Right cardiac atrium (tissue), 5 donors: ENCODE measurements around the gene ZSWIM4. TPM values are rescaled to one million over a fixed set of nuclear protein-coding genes. Genes with fewer than 3 reads are reported as not detected.

Source experiments
- ATAC-seq, 2 donors: fragments of 200-7000 bp; cut with Tn5 transposase; one replicate each; pipeline versions ENCODE4 v1.8.0 to v1.9.1; 2020; ENCODE audit warnings: moderate library complexity in 2 of 2, mild to moderate bottlenecking in 1 of 2
- DNase-seq, 3 donors: peaks; one replicate each; pipeline ENCODE4 v3.0.0-alpha.2; 2020
- H3K27ac ChIP-seq: one replicate; pipeline ENCODE4 v1.5.1; 2013; ENCODE audit warnings: mild to moderate bottlenecking, low read length, control low read depth, moderate library complexity
- H3K27me3 ChIP-seq: one replicate; pipeline ENCODE4 v1.6.1; 2013; ENCODE audit not compliant: control insufficient read depth, insufficient read depth
- H3K4me1 ChIP-seq: one replicate; pipeline ENCODE4 v1.6.1; 2013; ENCODE audit warnings: low read length; ENCODE audit not compliant: control insufficient read depth, insufficient read depth
- H3K4me3 ChIP-seq: one replicate; pipeline ENCODE4 v1.5.1; 2013; ENCODE audit warnings: low read length, control low read depth
- H3K9me3 ChIP-seq: one replicate; pipeline ENCODE4 v1.6.1; 2013; ENCODE audit warnings: low read length; ENCODE audit not compliant: control insufficient read depth
- WGBS: extraction: QIAGEN DNeasy Blood & Tissue Kit; methylation state at CpG from one replicate; pipeline ENCODE4 v1.1.7; 2013; 5-methylcytosine and 5-hydroxymethylcytosine counted together
- intact Hi-C, 4 donors: fragments of 100-400 bp; cut with DNase I; formaldehyde crosslinking; loops; one replicate each; pipeline versions ENCODE4 v1.11.0 to v1.14.0; 2022 to 2023
- polyA plus RNA-seq: library from polyadenylated mRNA; stranded (reverse); fragments of 200-250 nt; gene quantifications from one replicate; pipeline ENCODE4 v1.2.3, GENCODE V29; 2013
- total RNA-seq, 4 donors: library from RNA; stranded (reverse); fragmentation: NEBNext Ultra II Directional; extraction: Animal tissue kit (Norgen Biotek cat#: 25700); gene quantifications; one replicate each; pipeline ENCODE4 v1.2.1, GENCODE V29; 2021
- donor health status: healthy with polysubstance abuse.
- donor health status: DM: no; HTN: yes; CAD: no.
- donor health status: DM: no; HTN: no; CAD: no.
- donor health status: DM: no; HTN: yes; CAD: no; lungs with severe emphysema.
- donor health status: DM: yes; HTN: yes; CAD: no.

Gene ZSWIM4
- total and polyA plus RNA-seq, 5 donors: 2.3 to 6.4 (median 3.5) TPM

GRCh38 chr19:13838435-13839129 lies 43.3 kb downstream of the ZSWIM4 start:
- intact Hi-C loops: no loop called here
- peaks cover 10% of the 10 kb centered on the region for H3K4me1 ChIP-seq
- 23% methylated on average over 18 of the region's 18 CpGs for WGBS
- DNase-seq (no peak), ATAC-seq (no peak)
- peak overlapping the region; percentile 91 for H3K27ac ChIP-seq
- no peaks in the 10 kb centered on the region for H3K9me3 ChIP-seq
- H3K27me3 ChIP-seq: no peaks in the 10 kb centered on the region
- H3K4me3 ChIP-seq: peak overlapping the region; percentile 97

GRCh38 chr19:13839130-13839937 lies 44.1 kb downstream of the ZSWIM4 start:
- H3K27ac ChIP-seq: peak overlapping the region; percentile 91
- intact Hi-C loops: no loop called here
- DNase-seq: peak; percentile 96 to 97 (median 97)
- WGBS: 1% methylated on average over 36 of the region's 36 CpGs
- H3K9me3 ChIP-seq: no peaks in the 10 kb centered on the region
- H3K4me1 ChIP-seq: peaks cover 6% of the 10 kb centered on the region
- peak; percentile 73 to 75 for ATAC-seq
- H3K27me3 ChIP-seq: no peaks in the 10 kb centered on the region
- peak overlapping the region; percentile 97 for H3K4me3 ChIP-seq

- peak overlapping the region; percentile 97 for H3K4me3 ChIP-seq
- peak in 1 of 2 donors; percentile 15 for ATAC-seq
- WGBS: 1% methylated on average over 6 of the region's 6 CpGs
- no peaks in the 10 kb centered on the region for H3K27me3 ChIP-seq
- no peaks in the 10 kb centered on the region for H3K9me3 ChIP-seq
- intact Hi-C loops: no loop called here
- H3K27ac ChIP-seq: peak overlapping the region; percentile 91
- DNase-seq: no peak
- H3K4me1 ChIP-seq: peaks cover 6% of the 10 kb centered on the region
These were observed 44.7 kb downstream of the ZSWIM4 start for GRCh38 chr19:13839938-13840304.

- Histone ChIP-seq H3K27me3 (no peaks in the 10 kb centered on the region), H3K9me3 (no peaks in the 10 kb centered on the region), H3K4me1 (peaks cover 6% of the 10 kb centered on the region), H3K27ac (peak overlapping the region; percentile 91), H3K4me3 (peak overlapping the region; percentile 97)
- intact Hi-C loops: no loop called here
- DNase-seq (peak; percentile 84 to 89 (median 88)), ATAC-seq (peak; percentile 23 to 28)
- WGBS: 14% methylated on average over 23 of the region's 23 CpGs
These were observed 45.3 kb downstream of the ZSWIM4 start for GRCh38 chr19:13840305-13841085.

GRCh38 chr19:13841086-13841961 lies 46.1 kb downstream of the ZSWIM4 start:
- H3K27ac ChIP-seq: peak overlapping the region; percentile 91
- no peaks in the 10 kb centered on the region for H3K9me3 ChIP-seq
- H3K27me3 ChIP-seq: no peaks in the 10 kb centered on the region
- H3K4me3 ChIP-seq: peak overlapping the region; percentile 97
- peak; percentile 68 to 85 (median 84) for DNase-seq
- intact Hi-C loops: no loop called here
- ATAC-seq: no peak
- 11% methylated on average over 26 of the region's 26 CpGs for WGBS
- peaks cover 3% of the 10 kb centered on the region for H3K4me1 ChIP-seq

- peak overlapping the region; percentile 97 for H3K4me3 ChIP-seq
- intact Hi-C loops: no loop called here
- no peaks in the 10 kb centered on the region for H3K9me3 ChIP-seq
- H3K27ac ChIP-seq: peak overlapping the region; percentile 91
- DNase-seq (no peak), ATAC-seq (no peak)
- under 1% methylated on average over 11 of the region's 11 CpGs for WGBS
- H3K4me1 ChIP-seq: peaks cover 5% of the 10 kb centered on the region
- no peaks in the 10 kb centered on the region for H3K27me3 ChIP-seq
These were observed 46.7 kb downstream of the ZSWIM4 start for GRCh38 chr19:13841962-13842290.

GRCh38 chr19:13842291-13843103 lies 47.3 kb downstream of the ZSWIM4 start:
- peak; percentile 13 to 14 for ATAC-seq
- intact Hi-C loops: no loop called here
- WGBS: under 1% methylated on average over 95 of the region's 95 CpGs
- Histone ChIP-seq H3K4me1 (peaks cover 5% of the 10 kb centered on the region), H3K9me3 (no peaks in the 10 kb centered on the region), H3K27ac (peak overlapping the region; percentile 99), H3K4me3 (peak overlapping the region; percentile 97), H3K27me3 (no peaks in the 10 kb centered on the region)
- DNase-seq: peak; percentile 92 to 96 (median 96)

GRCh38 chr19:13843104-13843921 lies 48.1 kb downstream of the ZSWIM4 start:
- ATAC-seq: no peak
- peak; percentile 74 to 85 (median 80) for DNase-seq
- H3K27ac ChIP-seq: peak overlapping the region; percentile 99
- no peaks in the 10 kb centered on the region for H3K27me3 ChIP-seq
- WGBS: 11% methylated on average over 24 of the region's 24 CpGs
- H3K4me1 ChIP-seq: peaks cover 8% of the 10 kb centered on the region
- peak overlapping the region; percentile 97 for H3K4me3 ChIP-seq
- intact Hi-C loops: no loop called here
- no peaks in the 10 kb centered on the region for H3K9me3 ChIP-seq

- WGBS: 79% methylated on average over 7 of the region's 7 CpGs
- ATAC-seq (no peak), DNase-seq (peak in 1 of 3 donors; percentile 59)
- no peak overlapping the region for H3K4me3 ChIP-seq
- H3K27ac ChIP-seq: peak overlapping the region; percentile 99
- no peaks in the 10 kb centered on the region for H3K9me3 ChIP-seq
- intact Hi-C loops: no loop called here
- no peaks in the 10 kb centered on the region for H3K27me3 ChIP-seq
- H3K4me1 ChIP-seq: peaks cover 9% of the 10 kb centered on the region
These were observed 48.9 kb downstream of the ZSWIM4 start for GRCh38 chr19:13844130-13844631.
